ENCODE data around the gene NDUFS7.

The NDUFS7 gene

GRCh38 chr19:1432507-1432887 lies 48.8 kb downstream of the NDUFS7 start:
- DNase-seq (ENCODE audit: low read depth) = no peak
- no peak overlapping the region for H3K4me3 ChIP-seq (ENCODE audit: low read depth, low read length)
- TF ChIP-seq, protein P1, sequence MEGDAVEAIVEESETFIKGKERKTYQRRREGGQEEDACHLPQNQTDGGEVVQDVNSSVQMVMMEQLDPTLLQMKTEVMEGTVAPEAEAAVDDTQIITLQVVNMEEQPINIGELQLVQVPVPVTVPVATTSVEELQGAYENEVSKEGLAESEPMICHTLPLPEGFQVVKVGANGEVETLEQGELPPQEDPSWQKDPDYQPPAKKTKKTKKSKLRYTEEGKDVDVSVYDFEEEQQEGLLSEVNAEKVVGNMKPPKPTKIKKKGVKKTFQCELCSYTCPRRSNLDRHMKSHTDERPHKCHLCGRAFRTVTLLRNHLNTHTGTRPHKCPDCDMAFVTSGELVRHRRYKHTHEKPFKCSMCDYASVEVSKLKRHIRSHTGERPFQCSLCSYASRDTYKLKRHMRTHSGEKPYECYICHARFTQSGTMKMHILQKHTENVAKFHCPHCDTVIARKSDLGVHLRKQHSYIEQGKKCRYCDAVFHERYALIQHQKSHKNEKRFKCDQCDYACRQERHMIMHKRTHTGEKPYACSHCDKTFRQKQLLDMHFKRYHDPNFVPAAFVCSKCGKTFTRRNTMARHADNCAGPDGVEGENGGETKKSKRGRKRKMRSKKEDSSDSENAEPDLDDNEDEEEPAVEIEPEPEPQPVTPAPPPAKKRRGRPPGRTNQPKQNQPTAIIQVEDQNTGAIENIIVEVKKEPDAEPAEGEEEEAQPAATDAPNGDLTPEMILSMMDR (IDR thresholded peaks at IDR 0.05; ENCODE audit: low read depth, low read length, missing control alignments) = no peak

DNA sequence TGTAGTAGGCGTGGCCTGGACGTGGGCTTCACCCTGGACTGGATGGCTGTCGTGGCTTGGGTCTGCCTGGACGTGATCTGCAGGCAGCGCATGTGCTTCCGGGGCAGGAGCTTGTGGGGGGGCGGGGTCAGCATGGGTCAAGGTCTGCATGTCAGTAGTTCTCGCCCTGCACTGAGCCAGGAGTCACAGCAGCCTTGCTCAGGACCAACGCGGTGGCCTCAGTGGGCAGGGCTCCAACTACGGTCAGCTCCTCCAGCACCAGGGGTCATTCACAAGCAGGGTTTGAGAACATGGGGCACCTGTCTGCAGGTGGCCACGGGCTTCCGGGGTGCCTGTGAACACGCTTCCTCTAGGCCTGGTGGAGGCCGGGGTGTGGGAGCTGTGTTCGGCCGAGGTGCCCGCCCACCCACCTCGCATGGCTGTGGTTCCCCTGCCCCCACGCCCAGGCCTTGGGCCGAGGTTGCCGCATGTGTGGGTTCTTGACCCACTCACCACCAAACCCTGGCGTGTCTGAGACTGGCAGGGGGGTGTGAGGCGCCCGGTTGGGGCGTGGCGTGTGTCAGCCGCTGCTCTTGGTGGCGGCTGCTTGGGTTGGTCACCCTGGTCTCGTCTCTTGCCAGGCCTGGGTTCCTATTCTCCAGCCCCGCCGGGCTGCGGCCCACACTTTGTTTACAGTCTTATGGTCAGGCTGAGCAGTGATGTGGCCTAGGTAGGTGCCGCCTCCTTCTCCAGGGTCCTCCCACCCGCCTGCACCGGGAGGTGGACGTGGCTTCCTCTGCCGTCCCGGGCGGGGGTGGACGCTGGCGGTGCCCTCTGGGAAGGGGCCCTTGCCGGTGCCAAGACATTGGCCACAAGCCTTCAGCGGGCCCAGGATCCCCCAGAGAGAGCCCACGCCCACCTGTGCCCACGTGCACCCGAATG lies 49.7 kb downstream of the NDUFS7 start:
- TF ChIP-seq, protein P1 (IDR thresholded peaks at IDR 0.05; ENCODE audit: low read depth, low read length, missing control alignments) = no peak
- DNase-seq (ENCODE audit: low read depth) = no peak
- H3K4me3 ChIP-seq (ENCODE audit: low read depth, low read length) = no peak overlapping the region

DNA sequence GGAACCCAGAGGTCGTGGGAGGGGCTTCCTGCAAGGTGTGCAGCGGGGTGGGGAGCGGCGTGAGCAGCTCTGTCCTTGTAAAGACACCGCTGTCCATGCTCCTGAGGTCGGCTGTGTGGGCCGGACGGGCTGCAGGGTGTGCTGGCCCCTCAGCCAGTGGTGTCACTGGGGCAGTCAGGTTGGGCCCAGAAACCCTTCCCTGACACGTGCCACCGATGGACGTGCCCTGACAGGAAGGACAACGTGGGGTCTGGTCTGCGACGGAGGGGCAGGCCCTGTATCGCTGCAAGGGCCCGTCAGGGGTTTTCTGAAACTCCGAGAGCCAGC lies 50.3 kb downstream of the NDUFS7 start:
- H3K4me3 ChIP-seq (ENCODE audit: low read depth, low read length) = no peak overlapping the region
- DNase-seq (ENCODE audit: low read depth) = no peak
- TF ChIP-seq, protein P1 (IDR thresholded peaks at IDR 0.05; ENCODE audit: low read depth, low read length, missing control alignments) = no peak

- TF ChIP-seq, protein P1 (IDR thresholded peaks at IDR 0.05; ENCODE audit: low read depth, low read length, missing control alignments) = no peak
- no peak overlapping the region for H3K4me3 ChIP-seq (ENCODE audit: low read depth, low read length)
- no peak for DNase-seq (ENCODE audit: low read depth)
These were observed 50.9 kb downstream of the NDUFS7 start for GRCh38 chr19:1434577-1435060.

- TF ChIP-seq, protein P1 (IDR thresholded peaks at IDR 0.05; ENCODE audit: low read depth, low read length, missing control alignments) = no peak
These were observed 51.8 kb downstream of the NDUFS7 start for GRCh38 chr19:1435378-1435989.

GRCh38 chr19:1437609-1438008 lies 53.9 kb downstream of the NDUFS7 start:
- peak overlapping the region; percentile 6; the same call in 1 of the 2 replicates for H3K4me3 ChIP-seq (ENCODE audit: low read depth, low read length)
- DNase-seq (ENCODE audit: low read depth) = no peak

More at GRCh38 chr19:1435378-1435989, 51.8 kb downstream of the NDUFS7 start:
- no peak for DNase-seq (ENCODE audit: low read depth)
- no peak overlapping the region for H3K4me3 ChIP-seq (ENCODE audit: low read depth, low read length)

More at GRCh38 chr19:1437609-1438008, 53.9 kb downstream of the NDUFS7 start:
- TF ChIP-seq, protein P1 (IDR thresholded peaks at IDR 0.05; ENCODE audit: low read depth, low read length, missing control alignments) = no peak

Measured in GM12864 (cell line).